HepG2 (cell line): ENCODE measurements around the gene GJC2. TPM values are rescaled to one million over a fixed set of nuclear protein-coding genes. Genes with fewer than 3 reads are reported as not detected.

Source experiments
- CBX2 ChIP-seq, 2 experiments: fragments of 200-600 bp in 1 of 2; sonication (generic); formaldehyde crosslinking in 1 of 2; IDR thresholded peaks; 2 replicates each; pipeline versions ENCODE4 v1.7.0 to v1.8.1; 2018 to 2022; ENCODE audit warnings: low read depth in 2 of 2, low read length in 1 of 2, mild to moderate bottlenecking in 1 of 2, missing genetic modification reagents in 1 of 2
- CEBPZ ChIP-seq: IDR thresholded peaks from 2 replicates; pipeline ENCODE4 v1.6.1; 2012; ENCODE audit warnings: low read length, improper control_type of control experiment
- FLYWCH1 ChIP-seq: sonication (generic); formaldehyde crosslinking; IDR thresholded peaks from 2 replicates; pipeline ENCODE4 v1.8.1; 2023; ENCODE audit warnings: mild to moderate bottlenecking, missing genetic modification reagents
- FOXM1 ChIP-seq: sonication (generic); formaldehyde crosslinking; IDR thresholded peaks from 2 replicates; pipeline ENCODE4 v1.5.0; 2020; ENCODE audit warnings: missing genetic modification reagents
- GPN1 ChIP-seq: sonication (generic); formaldehyde crosslinking; IDR thresholded peaks from 2 replicates; pipeline ENCODE4 v1.5.1; 2020; ENCODE audit warnings: missing genetic modification reagents, borderline replicate concordance
- PPARG ChIP-seq: conservative IDR thresholded peaks from 2 replicates; pipeline ENCODE4 v1.6.1; 2016; ENCODE audit warnings: missing biosample characterization, missing genetic modification reagents
- RFX3 ChIP-seq: IDR thresholded peaks from 2 replicates; pipeline ENCODE4 v1.6.1; 2016; ENCODE audit warnings: missing biosample characterization, missing genetic modification reagents
- THAP11 ChIP-seq: IDR thresholded peaks from 2 replicates; pipeline ENCODE4 v1.6.1; 2016; ENCODE audit warnings: missing biosample characterization, missing genetic modification reagents
- TOE1 ChIP-seq: sonication (generic); formaldehyde crosslinking; IDR thresholded peaks from 2 replicates; pipeline ENCODE4 v1.4.0; 2020; ENCODE audit warnings: mild to moderate bottlenecking, missing genetic modification reagents
- ZBTB38 ChIP-seq: sonication (generic); formaldehyde crosslinking; IDR thresholded peaks from 2 replicates; pipeline ENCODE4 v1.5.1; 2020; ENCODE audit warnings: mild to moderate bottlenecking, missing genetic modification reagents
- ZMYM4 ChIP-seq: sonication (generic); formaldehyde crosslinking; IDR thresholded peaks from 2 replicates; pipeline ENCODE4 v1.8.1; 2023; ENCODE audit warnings: mild to moderate bottlenecking, missing genetic modification reagents
- ZNF143 ChIP-seq: sonication (generic); formaldehyde crosslinking; IDR thresholded peaks from 2 replicates; pipeline ENCODE4 v1.4.0; 2020; ENCODE audit warnings: missing genetic modification reagents
- ZNF350 ChIP-seq: sonication (generic); formaldehyde crosslinking; IDR thresholded peaks from 2 replicates; pipeline ENCODE4 v1.4.0; 2020; ENCODE audit warnings: mild to moderate bottlenecking, low read depth, missing genetic modification reagents, borderline replicate concordance
- ZNF639 ChIP-seq: conservative IDR thresholded peaks from 2 replicates; pipeline ENCODE4 v1.6.1; 2018; ENCODE audit warnings: missing genetic modification reagents
- ZNF644 ChIP-seq: IDR thresholded peaks from 2 replicates; pipeline ENCODE4 v1.6.1; 2016; ENCODE audit warnings: low read depth
- polyA plus RNA-seq, 8 experiments: library from polyadenylated mRNA; depleted of rRNA in 3 of 8; stranded (reverse) in 7 of 8; unstranded in 1 of 8; fragments of >200 nt; fragmentation: Illumina TruSeq in 4 of 8; extraction: Trizol in 4 of 8; gene quantifications; 2 replicates each; pipeline versions ENCODE4 v1.2.1 to v1.2.3, GENCODE V29; 2011 to 2016; ENCODE audit warnings: low read depth in 4 of 8, missing spikeins in 1 of 8, mixed read lengths in 1 of 8; ENCODE audit not compliant: insufficient read depth in 1 of 8
- total RNA-seq, 5 experiments: library from RNA; depleted of rRNA; stranded (reverse); fragments of >200 nt; fragmentation: Illumina TruSeq; extraction: Trizol; gene quantifications; 2 replicates each; pipeline ENCODE4 v1.2.3, GENCODE V29; 2016; ENCODE audit warnings: low read depth in 1 of 5
- TF ChIP-seq, protein P1 (sequence below): sonication (generic); formaldehyde crosslinking; IDR thresholded peaks from 2 replicates; pipeline ENCODE4 v1.4.0; 2020; ENCODE audit warnings: mild to moderate bottlenecking, missing genetic modification reagents, borderline replicate concordance
- TF ChIP-seq, protein P2 (sequence below): IDR thresholded peaks from 2 replicates; pipeline ENCODE4 v1.6.1; 2016; ENCODE audit warnings: missing compliant biosample characterization, missing genetic modification reagents, borderline replicate concordance
- TF ChIP-seq, protein P3 (sequence below): sonication (generic); formaldehyde crosslinking; IDR thresholded peaks from 2 replicates; pipeline ENCODE4 v1.8.1; 2022; ENCODE audit warnings: low read depth, mild to moderate bottlenecking, missing genetic modification reagents

The GJC2 gene
- total and polyA plus RNA-seq, 2 of the 13 experiments (the other 11 are each of a cell fraction or from before 2014, with no cell fraction given) = 1.6 to 3.8 TPM

DNA sequence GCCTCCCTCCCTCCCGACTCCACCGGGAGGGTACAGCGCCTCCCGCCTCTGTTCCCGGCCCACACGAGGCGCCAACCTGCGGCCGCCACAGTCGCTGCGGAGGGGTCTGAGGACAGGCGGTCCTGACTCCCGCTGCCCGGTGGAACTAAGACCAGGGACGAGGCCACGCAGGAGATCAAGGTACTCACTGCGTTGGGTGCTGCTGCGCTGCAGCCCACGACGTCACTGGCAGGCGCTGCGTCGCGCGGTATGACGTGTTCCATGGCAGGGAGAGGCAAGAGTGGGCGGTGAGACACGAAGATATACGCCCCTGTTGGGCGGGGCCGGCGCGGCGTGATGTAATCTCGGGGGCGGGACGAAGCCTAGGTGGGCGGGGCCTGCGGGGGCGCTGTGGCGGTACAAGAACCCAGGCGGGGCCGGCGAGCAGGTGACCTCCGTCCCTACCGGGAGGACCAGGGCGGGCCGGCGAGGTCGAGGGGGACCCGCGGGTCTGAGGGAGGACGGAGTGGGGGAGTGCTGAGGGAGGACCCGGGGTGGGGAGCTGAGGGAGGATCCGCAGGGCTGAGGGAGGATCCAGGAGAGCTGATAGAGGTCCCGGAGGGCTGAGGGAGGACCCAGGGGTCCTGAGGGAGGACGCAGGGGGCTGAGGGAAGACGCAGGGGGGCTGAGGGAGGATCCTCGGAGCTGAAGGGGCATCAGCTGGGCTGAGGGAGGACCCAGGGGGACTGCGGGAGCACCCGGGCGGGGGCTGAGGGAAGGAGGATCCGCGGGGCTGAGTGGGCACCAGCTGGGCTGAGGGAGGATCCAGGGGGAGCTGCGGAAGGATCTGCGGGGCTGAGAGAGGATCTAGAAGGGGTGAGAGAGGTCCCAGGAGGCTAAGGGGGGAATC, 40.4 kb upstream of the GJC2 start, which contains the start of gene MRPL55 (continued):
- TF ChIP-seq, protein P1, sequence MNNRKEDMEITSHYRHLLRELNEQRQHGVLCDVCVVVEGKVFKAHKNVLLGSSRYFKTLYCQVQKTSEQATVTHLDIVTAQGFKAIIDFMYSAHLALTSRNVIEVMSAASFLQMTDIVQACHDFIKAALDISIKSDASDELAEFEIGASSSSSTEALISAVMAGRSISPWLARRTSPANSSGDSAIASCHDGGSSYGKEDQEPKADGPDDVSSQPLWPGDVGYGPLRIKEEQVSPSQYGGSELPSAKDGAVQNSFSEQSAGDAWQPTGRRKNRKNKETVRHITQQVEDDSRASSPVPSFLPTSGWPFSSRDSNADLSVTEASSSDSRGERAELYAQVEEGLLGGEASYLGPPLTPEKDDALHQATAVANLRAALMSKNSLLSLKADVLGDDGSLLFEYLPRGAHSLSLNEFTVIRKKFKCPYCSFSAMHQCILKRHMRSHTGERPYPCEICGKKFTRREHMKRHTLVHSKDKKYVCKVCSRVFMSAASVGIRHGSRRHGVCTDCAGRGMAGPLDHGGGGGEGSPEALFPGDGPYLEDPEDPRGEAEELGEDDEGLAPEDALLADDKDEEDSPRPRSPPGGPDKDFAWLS (CRISPR knock-in tag) = no peak
- TF ChIP-seq FLYWCH1 = no peak
- peak; percentile 94 for TF ChIP-seq THAP11 (CRISPR knock-in tag)
- TF ChIP-seq ZNF639 = peak; percentile 44; the same call in 1 of the 2 replicates
- TF ChIP-seq GPN1 (CRISPR knock-in tag) = no peak; the same call in 1 of the 2 replicates
- TF ChIP-seq PPARG (CRISPR knock-in tag) = no peak; the same call in 1 of the 2 replicates
- TF ChIP-seq ZNF350 (CRISPR knock-in tag) = peak; percentile 85
- TF ChIP-seq ZBTB38 = peak; percentile 35
- TF ChIP-seq CEBPZ = no peak
- TF ChIP-seq, protein P2, sequence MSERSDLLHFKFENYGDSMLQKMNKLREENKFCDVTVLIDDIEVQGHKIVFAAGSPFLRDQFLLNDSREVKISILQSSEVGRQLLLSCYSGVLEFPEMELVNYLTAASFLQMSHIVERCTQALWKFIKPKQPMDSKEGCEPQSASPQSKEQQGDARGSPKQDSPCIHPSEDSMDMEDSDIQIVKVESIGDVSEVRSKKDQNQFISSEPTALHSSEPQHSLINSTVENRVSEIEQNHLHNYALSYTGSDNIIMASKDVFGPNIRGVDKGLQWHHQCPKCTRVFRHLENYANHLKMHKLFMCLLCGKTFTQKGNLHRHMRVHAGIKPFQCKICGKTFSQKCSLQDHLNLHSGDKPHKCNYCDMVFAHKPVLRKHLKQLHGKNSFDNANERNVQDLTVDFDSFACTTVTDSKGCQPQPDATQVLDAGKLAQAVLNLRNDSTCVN (CRISPR knock-in tag) = peak; percentile 33; the same call in 1 of the 2 replicates
- TF ChIP-seq ZNF143 (CRISPR knock-in tag) = peak; percentile 38; the same call in 1 of the 2 replicates
- no peak for TF ChIP-seq TOE1 (CRISPR knock-in tag)
- TF ChIP-seq, protein P3, sequence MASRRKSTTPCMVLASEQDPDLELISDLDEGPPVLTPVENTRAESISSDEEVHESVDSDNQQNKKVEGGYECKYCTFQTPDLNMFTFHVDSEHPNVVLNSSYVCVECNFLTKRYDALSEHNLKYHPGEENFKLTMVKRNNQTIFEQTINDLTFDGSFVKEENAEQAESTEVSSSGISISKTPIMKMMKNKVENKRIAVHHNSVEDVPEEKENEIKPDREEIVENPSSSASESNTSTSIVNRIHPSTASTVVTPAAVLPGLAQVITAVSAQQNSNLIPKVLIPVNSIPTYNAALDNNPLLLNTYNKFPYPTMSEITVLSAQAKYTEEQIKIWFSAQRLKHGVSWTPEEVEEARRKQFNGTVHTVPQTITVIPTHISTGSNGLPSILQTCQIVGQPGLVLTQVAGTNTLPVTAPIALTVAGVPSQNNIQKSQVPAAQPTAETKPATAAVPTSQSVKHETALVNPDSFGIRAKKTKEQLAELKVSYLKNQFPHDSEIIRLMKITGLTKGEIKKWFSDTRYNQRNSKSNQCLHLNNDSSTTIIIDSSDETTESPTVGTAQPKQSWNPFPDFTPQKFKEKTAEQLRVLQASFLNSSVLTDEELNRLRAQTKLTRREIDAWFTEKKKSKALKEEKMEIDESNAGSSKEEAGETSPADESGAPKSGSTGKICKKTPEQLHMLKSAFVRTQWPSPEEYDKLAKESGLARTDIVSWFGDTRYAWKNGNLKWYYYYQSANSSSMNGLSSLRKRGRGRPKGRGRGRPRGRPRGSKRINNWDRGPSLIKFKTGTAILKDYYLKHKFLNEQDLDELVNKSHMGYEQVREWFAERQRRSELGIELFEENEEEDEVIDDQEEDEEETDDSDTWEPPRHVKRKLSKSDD (CRISPR knock-in tag) = peak; percentile 99
- TF ChIP-seq RFX3 (CRISPR knock-in tag) = no peak
- TF ChIP-seq CBX2 (IDR thresholded peaks at IDR 0.05; ENCODE audit: low read depth, low read length) = no peak
- TF ChIP-seq CBX2 (CRISPR knock-in tag; IDR thresholded peaks at IDR 0.05; ENCODE audit: low read depth) = no peak
- TF ChIP-seq ZMYM4 = peak; percentile 96
- no peak for TF ChIP-seq FOXM1 (CRISPR knock-in tag)
- TF ChIP-seq ZNF644 (CRISPR knock-in tag) = no peak
